ENCODE results near the gene PMFBP1. TPM values are rescaled to one million over a fixed set of nuclear protein-coding genes. Genes with fewer than 3 reads are reported as not detected.

The PMFBP1 gene
- polyA plus RNA-seq, 1 of the 3 experiments (the other 2 are of a cell fraction), result 0.16 TPM

- Histone ChIP-seq H3K9me2 (no peaks in the 10 kb centered on the region), H3K27ac (ENCODE audit: low read depth in 2 of 2, low read length in 1 of 2) (no peak overlapping the region), H3K4me1 (ENCODE audit: control insufficient read depth in 1 of 2, insufficient read depth in 2 of 2, low read depth in 1 of 2, low read length in 1 of 2) (no peaks in the 10 kb centered on the region; a peak in 1 of 4 replicates), H4K20me1 (ENCODE audit: insufficient read depth) (no peaks in the 10 kb centered on the region), H3K4me2 (no peak overlapping the region), H3K27me3 (ENCODE audit: insufficient read depth) (no peaks in the 10 kb centered on the region), H3K9ac (no peak overlapping the region), H3K36me3 (replicated peaks in 1 of 2; ENCODE audit: control insufficient read depth in 1 of 2, insufficient read depth in 2 of 2, low read length in 1 of 2) (peaks cover 18 to 56% of the 10 kb centered on the region in 2 experiments), H3K9me3 (no peaks in the 10 kb centered on the region), H3K4me3 (ENCODE audit: low read depth in 2 of 2, low read length in 1 of 2) (no peak overlapping the region), H3F3A (replicated peaks; ENCODE audit: insufficient read depth) (no peaks in the 10 kb centered on the region), H2AFZ (ENCODE audit: low read depth) (no peak overlapping the region), H3K79me2 (ENCODE audit: insufficient read depth) (no peaks in the 10 kb centered on the region)
- no peak for DNase-seq
- 96% methylated on average over 15 of the region's 15 CpGs for WGBS (ENCODE audit: low lambda C conversion rate)
- TF ChIP-seq USF2 (IDR thresholded peaks at IDR 0.05; ENCODE audit: borderline replicate concordance, low read depth, low read length), result no peak
- no peak for TF ChIP-seq CTCF (IDR thresholded peaks at IDR 0.05)
- TF ChIP-seq FOSL2 (IDR thresholded peaks at IDR 0.05; ENCODE audit: borderline replicate concordance, low read depth), result no peak
- no peak for TF ChIP-seq FOXM1 (IDR thresholded peaks at IDR 0.05; ENCODE audit: low read depth)
- TF ChIP-seq YY1 (IDR thresholded peaks at IDR 0.05; ENCODE audit: low read depth), result no peak
- TF ChIP-seq EP300 (IDR thresholded peaks at IDR 0.05; ENCODE audit: borderline replicate concordance in 1 of 2, low read depth in 1 of 2, low read length in 1 of 2), result no peak
- TF ChIP-seq GABPA (IDR thresholded peaks at IDR 0.05; ENCODE audit: low read depth), result no peak
- no peak for TF ChIP-seq REST (IDR thresholded peaks at IDR 0.05; ENCODE audit: low read depth, low read length)
- no peak for TF ChIP-seq PBX3 (IDR thresholded peaks at IDR 0.05)
- no peak for TF ChIP-seq RAD21 (IDR thresholded peaks at IDR 0.05; ENCODE audit: low read length)
- no peak for TF ChIP-seq GATA2 (CRISPR knock-in tag; IDR thresholded peaks at IDR 0.05)
- TF ChIP-seq MAX (IDR thresholded peaks at IDR 0.05; ENCODE audit: low read depth), result no peak
- TF ChIP-seq TCF12 (IDR thresholded peaks at IDR 0.05), result no peak
- TF ChIP-seq RCOR1 (IDR thresholded peaks at IDR 0.05; ENCODE audit: low read length), result no peak
- TF ChIP-seq SIN3A (IDR thresholded peaks at IDR 0.05; ENCODE audit: borderline replicate concordance, low read depth, low read length), result no peak
- ChIA-PET POLR2A (no interaction called here), CTCF (interaction anchor here (0.9 to 3.3 kb wide), 4 partner anchors 12 to 46 kb away, joined by 3 to 15 read pairs (median 6); no protein-coding TSS in a partner anchor)
Observed at GRCh38 chr16:72112452-72112792, 59.5 kb downstream of the PMFBP1 start.
